ENCODE results near the gene SEC16A. TPM values are rescaled to one million over a fixed set of nuclear protein-coding genes. Genes with fewer than 3 reads are reported as not detected.

The SEC16A gene
- total and polyA plus RNA-seq, 2 experiments from 2014 or later = 42.0 to 42.7 TPM

- Histone ChIP-seq H3K27ac (no peak overlapping the region), H3K4me1 (ENCODE audit: insufficient read depth) (no peaks in the 10 kb centered on the region), H4K20me1 (ENCODE audit: insufficient read depth, poor library complexity, severe bottlenecking) (no peaks in the 10 kb centered on the region), H3K36me3 (replicated peaks; ENCODE audit: insufficient read depth, low read depth) (no peaks in the 10 kb centered on the region), H2AFZ (no peak overlapping the region), H3K79me2 (no peaks in the 10 kb centered on the region), H3K9me3 (ENCODE audit: low read depth) (no peaks in the 10 kb centered on the region), H3K4me2 (no peak overlapping the region), H3K9me2 (replicated peaks; ENCODE audit: insufficient read depth) (no peaks in the 10 kb centered on the region), H3K27me3 (no peaks in the 10 kb centered on the region), H3K4me3 (no peak overlapping the region)
- 93% methylated on average over 7 of the region's 26 CpGs for WGBS (ENCODE audit: low lambda C conversion rate, missing lambda C conversion rate)
- TF ChIP-seq CTCF (IDR thresholded peaks at IDR 0.05; ENCODE audit: poor library complexity) (no peak), EZH2 (IDR thresholded peaks at IDR 0.05; ENCODE audit: borderline replicate concordance) (no peak)
- DNase-seq (ENCODE audit: low spot score) = no peak
Observed at GRCh38 chr9:136510561-136510960, 27.7 kb upstream of the SEC16A start.

- 95% methylated on average over 20 of the region's 27 CpGs for WGBS (ENCODE audit: low lambda C conversion rate, missing lambda C conversion rate)
Observed at GRCh38 chr9:136509549-136509948, 26.7 kb upstream of the SEC16A start.

GRCh38 chr9:136508729-136509500 lies 26.1 kb upstream of the SEC16A start:
- no peaks in the 10 kb centered on the region for H3K4me1 ChIP-seq (ENCODE audit: insufficient read depth)
- H3K4me3 ChIP-seq = no peak overlapping the region
- no peaks in the 10 kb centered on the region for H4K20me1 ChIP-seq (ENCODE audit: insufficient read depth, poor library complexity, severe bottlenecking)
- DNase-seq (ENCODE audit: low spot score) = no peak
- no peak overlapping the region for H3K4me2 ChIP-seq
- no peaks in the 10 kb centered on the region for H3K9me3 ChIP-seq (ENCODE audit: low read depth)
- H3K27ac ChIP-seq = no peak overlapping the region
- TF ChIP-seq EZH2 (IDR thresholded peaks at IDR 0.05; ENCODE audit: borderline replicate concordance) (no peak), EZH2phosphoT487 (IDR thresholded peaks at IDR 0.05; ENCODE audit: low read depth, severe bottlenecking, unreplicated experiment) (no peak), CTCF (IDR thresholded peaks at IDR 0.05; ENCODE audit: poor library complexity) (no peak)
- H3K79me2 ChIP-seq = no peaks in the 10 kb centered on the region
- H3K9me2 ChIP-seq (replicated peaks; ENCODE audit: insufficient read depth) = no peaks in the 10 kb centered on the region
- H3K36me3 ChIP-seq (replicated peaks; ENCODE audit: insufficient read depth, low read depth) = no peaks in the 10 kb centered on the region
- H2AFZ ChIP-seq = no peak overlapping the region
- WGBS (ENCODE audit: low lambda C conversion rate, missing lambda C conversion rate) = 98% methylated on average over 34 of the region's 37 CpGs
- no peaks in the 10 kb centered on the region for H3K27me3 ChIP-seq

More at GRCh38 chr9:136509549-136509948, 26.7 kb upstream of the SEC16A start:
- no peak for DNase-seq (ENCODE audit: low spot score)
- no peaks in the 10 kb centered on the region for H3K9me2 ChIP-seq (replicated peaks; ENCODE audit: insufficient read depth)
- H3K4me2 ChIP-seq = no peak overlapping the region
- no peak overlapping the region for H2AFZ ChIP-seq
- H3K27me3 ChIP-seq = no peaks in the 10 kb centered on the region
- no peaks in the 10 kb centered on the region for H3K79me2 ChIP-seq
- no peak overlapping the region for H3K4me3 ChIP-seq
- H4K20me1 ChIP-seq (ENCODE audit: insufficient read depth, poor library complexity, severe bottlenecking) = no peaks in the 10 kb centered on the region
- no peak overlapping the region for H3K27ac ChIP-seq
- no peaks in the 10 kb centered on the region for H3K36me3 ChIP-seq (replicated peaks; ENCODE audit: insufficient read depth, low read depth)
- no peaks in the 10 kb centered on the region for H3K4me1 ChIP-seq (ENCODE audit: insufficient read depth)
- no peaks in the 10 kb centered on the region for H3K9me3 ChIP-seq (ENCODE audit: low read depth)
- TF ChIP-seq EZH2phosphoT487 (IDR thresholded peaks at IDR 0.05; ENCODE audit: low read depth, severe bottlenecking, unreplicated experiment) (no peak), CTCF (IDR thresholded peaks at IDR 0.05; ENCODE audit: poor library complexity) (no peak), EZH2 (IDR thresholded peaks at IDR 0.05; ENCODE audit: borderline replicate concordance) (no peak)
